ENCODE measurements around the gene ENTPD5. TPM values are rescaled to one million over a fixed set of nuclear protein-coding genes. Genes with fewer than 3 reads are reported as not detected.

The ENTPD5 gene
- total and polyA plus RNA-seq, 8 donors = 4.3 to 58.3 (median 10.8) TPM

DNA sequence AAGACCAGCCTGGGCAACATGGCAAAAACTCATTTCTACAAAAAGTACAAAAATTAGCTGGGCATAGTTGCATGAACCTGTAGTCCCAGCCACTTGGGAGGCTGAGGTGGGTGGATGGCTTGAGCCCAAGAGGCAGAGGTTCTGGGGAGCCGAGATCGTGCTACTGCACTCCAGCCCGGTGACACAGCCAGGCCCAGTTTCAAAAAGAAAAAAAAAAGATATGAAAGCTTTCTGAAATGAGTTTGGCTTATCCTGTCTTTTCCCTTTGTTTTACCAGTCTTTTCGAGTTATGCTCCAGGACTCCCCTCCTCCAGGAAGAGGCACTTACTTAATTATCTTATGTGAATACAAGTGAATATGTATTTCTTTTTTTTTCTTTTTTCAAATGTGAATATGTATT is 3.3 kb upstream of the ENTPD5 start:
- no peak overlapping the region for H3K27ac ChIP-seq
- TF ChIP-seq POLR2AphosphoS5 (IDR thresholded peaks at IDR 0.05) = no peak
- H3K27me3 ChIP-seq = no peaks in the 10 kb centered on the region
- no peaks in the 10 kb centered on the region for H3K9me3 ChIP-seq
- peaks cover 6 to 23% (median 17%) of the 10 kb centered on the region in 4 donors for H3K4me1 ChIP-seq
- no peak for DNase-seq
- intact Hi-C loops (cut with DNase I; ENCODE audit: low total_unique reads) = no loop called here
- H3K4me3 ChIP-seq = no peak overlapping the region
- 88 to 91% (median 91%) methylated on average over 4 of the region's 4 CpGs for WGBS, 5 donors
- no peaks in the 10 kb centered on the region for H3K36me3 ChIP-seq

DNA sequence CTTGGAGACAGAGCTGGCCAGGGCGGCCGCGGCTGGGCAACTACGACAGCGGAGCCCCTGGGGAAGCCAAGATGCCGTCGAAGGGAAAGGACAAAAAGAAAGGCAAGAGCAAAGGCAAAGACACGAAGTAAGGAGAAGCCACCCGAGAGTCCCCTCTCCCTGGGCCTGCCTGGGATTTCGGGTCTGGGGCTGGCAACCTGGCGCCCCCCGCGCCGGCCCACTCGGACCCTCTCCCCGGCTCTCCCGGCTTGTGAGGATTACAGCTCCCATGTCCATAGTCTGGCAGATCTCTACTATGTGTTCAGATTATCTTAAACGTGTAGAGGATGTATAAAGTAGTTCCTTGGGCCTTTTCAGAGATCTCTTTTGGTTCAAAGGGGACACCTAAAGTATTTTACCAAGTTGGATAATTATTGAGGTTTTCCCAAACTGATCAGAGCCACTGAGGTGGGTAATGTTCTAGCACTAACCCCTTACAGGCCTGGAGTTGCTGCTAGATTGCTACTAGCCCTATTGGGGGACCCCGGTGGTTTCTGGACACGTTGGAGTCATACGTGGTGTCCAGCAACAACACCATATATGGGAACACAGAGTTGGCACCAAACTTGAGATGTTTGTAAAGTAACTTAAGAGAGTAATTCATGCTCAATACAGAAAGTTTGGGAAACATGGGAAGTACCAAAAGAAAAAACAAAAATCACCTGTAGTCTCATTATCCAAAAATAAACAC is 485 bp upstream of the ENTPD5 start:
- H3K36me3 ChIP-seq = no peaks in the 10 kb centered on the region
- no peaks in the 10 kb centered on the region for H3K9me3 ChIP-seq
- DNase-seq = peak in 1 of 2 donors; percentile 83
- no peak for TF ChIP-seq POLR2A (IDR thresholded peaks at IDR 0.05)
- TF ChIP-seq, protein P1, sequence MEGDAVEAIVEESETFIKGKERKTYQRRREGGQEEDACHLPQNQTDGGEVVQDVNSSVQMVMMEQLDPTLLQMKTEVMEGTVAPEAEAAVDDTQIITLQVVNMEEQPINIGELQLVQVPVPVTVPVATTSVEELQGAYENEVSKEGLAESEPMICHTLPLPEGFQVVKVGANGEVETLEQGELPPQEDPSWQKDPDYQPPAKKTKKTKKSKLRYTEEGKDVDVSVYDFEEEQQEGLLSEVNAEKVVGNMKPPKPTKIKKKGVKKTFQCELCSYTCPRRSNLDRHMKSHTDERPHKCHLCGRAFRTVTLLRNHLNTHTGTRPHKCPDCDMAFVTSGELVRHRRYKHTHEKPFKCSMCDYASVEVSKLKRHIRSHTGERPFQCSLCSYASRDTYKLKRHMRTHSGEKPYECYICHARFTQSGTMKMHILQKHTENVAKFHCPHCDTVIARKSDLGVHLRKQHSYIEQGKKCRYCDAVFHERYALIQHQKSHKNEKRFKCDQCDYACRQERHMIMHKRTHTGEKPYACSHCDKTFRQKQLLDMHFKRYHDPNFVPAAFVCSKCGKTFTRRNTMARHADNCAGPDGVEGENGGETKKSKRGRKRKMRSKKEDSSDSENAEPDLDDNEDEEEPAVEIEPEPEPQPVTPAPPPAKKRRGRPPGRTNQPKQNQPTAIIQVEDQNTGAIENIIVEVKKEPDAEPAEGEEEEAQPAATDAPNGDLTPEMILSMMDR (IDR thresholded peaks at IDR 0.05) = no peak
- no peak for TF ChIP-seq EP300 (IDR thresholded peaks at IDR 0.05)
- TF ChIP-seq POLR2AphosphoS5 (IDR thresholded peaks at IDR 0.05) = no peak
- peak overlapping the region; percentile 64 to 76 (median 72) for H3K4me3 ChIP-seq
- WGBS, 5 donors = 2 to 5% (median 3%) methylated on average over 18 to 21 of the region's 21 CpGs
- peaks cover 6 to 23% (median 18%) of the 10 kb centered on the region in 4 donors for H3K4me1 ChIP-seq
- H3K27me3 ChIP-seq = no peaks in the 10 kb centered on the region
- H3K27ac ChIP-seq = peak overlapping the region; percentile 92 to 99 (median 97)
- intact Hi-C loops (cut with DNase I; ENCODE audit: low total_unique reads) = no loop called here

DNA sequence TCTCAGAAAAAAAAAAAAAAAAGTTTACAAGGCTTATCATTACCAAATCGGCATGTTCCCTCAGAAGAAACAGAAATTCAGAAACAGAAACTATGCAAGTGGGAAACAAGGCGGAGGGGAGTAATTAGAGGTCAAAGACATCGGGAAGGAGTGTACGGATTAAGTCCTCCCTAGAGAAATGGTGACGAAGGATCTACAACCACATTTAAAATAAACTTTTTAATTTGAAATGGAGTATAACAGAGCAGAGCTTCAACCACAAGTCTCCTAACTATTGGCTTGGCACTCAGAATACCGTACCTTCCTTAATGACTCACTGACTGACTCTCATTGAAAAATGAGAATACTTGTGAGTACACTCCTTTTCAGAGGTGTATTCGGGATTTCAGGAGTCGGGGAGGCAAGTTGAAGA is 908 bp downstream of the ENTPD5 start:
- intact Hi-C loops (cut with DNase I; ENCODE audit: low total_unique reads) = no loop called here
- H3K27me3 ChIP-seq = no peaks in the 10 kb centered on the region
- no peak for TF ChIP-seq EP300 (IDR thresholded peaks at IDR 0.05)
- DNase-seq = no peak
- peaks cover 6 to 23% (median 21%) of the 10 kb centered on the region in 4 donors for H3K4me1 ChIP-seq
- H3K9me3 ChIP-seq = no peaks in the 10 kb centered on the region
- H3K4me3 ChIP-seq = peak overlapping the region; percentile 64 to 76 (median 72)
- H3K27ac ChIP-seq = peak overlapping the region; percentile 92 to 99 (median 97)
- WGBS, 5 donors = 2 to 4% (median 2%) methylated on average over 8 of the region's 8 CpGs
- peaks cover 0 to 5% (median 0%) of the 10 kb centered on the region in 4 donors for H3K36me3 ChIP-seq

DNA sequence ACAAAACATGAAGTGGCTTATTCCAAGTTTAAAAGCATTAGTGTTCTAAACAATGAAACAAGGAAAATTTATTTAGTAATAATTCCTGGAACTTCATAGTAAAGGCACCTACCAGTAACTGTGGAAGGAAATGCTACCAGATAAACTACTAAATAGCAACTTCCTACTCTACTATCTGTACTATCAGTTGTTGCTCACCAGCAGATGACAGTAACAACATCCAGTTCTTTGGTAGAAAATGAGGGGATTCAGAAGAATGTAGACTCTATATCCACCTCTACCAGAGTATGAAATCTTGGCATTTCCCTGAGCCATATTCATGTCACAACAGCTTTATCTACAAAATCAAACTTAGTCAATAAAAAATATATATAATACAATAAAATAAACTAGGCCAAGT is 3.1 kb downstream of the ENTPD5 start:
- H3K27ac ChIP-seq = peak overlapping the region in 1 of 5 donors; percentile 10
- intact Hi-C loops (cut with DNase I; ENCODE audit: low total_unique reads) = no loop called here
- no peak overlapping the region for H3K4me3 ChIP-seq
- H3K27me3 ChIP-seq = no peaks in the 10 kb centered on the region
- H3K9me3 ChIP-seq = no peaks in the 10 kb centered on the region
- TF ChIP-seq POLR2AphosphoS5 (IDR thresholded peaks at IDR 0.05) (no peak), POLR2A (IDR thresholded peaks at IDR 0.05) (no peak), EP300 (IDR thresholded peaks at IDR 0.05) (no peak)
- TF ChIP-seq, protein P1 (IDR thresholded peaks at IDR 0.05) = no peak
- no peak for DNase-seq
- peaks cover 6 to 23% (median 21%) of the 10 kb centered on the region in 4 donors for H3K4me1 ChIP-seq
- peaks cover 0 to 16% (median 11%) of the 10 kb centered on the region in 4 donors for H3K36me3 ChIP-seq

DNA sequence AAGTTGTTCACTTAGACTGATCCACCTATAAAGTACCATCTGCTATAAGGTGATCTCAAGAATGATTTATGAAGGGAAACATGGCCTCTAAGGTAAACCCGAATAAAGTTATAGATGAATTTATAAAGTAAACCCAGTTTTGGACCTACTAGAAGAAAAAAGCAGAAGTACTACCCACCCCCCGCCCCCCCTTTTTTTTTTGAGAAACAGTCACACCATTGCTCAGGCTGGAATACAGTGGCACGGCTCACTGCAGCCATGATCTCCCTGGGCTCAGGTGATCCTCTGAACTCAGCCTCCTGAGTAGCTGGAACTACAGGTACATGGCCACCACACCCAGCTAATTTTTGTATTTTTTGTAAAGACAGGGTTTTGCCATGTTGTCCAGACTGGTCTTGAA is 3.9 kb downstream of the ENTPD5 start:
- 58 to 90% (median 86%) methylated on average over 3 of the region's 3 CpGs for WGBS, 5 donors
- no peak overlapping the region for H3K27ac ChIP-seq
- H3K4me1 ChIP-seq = peaks cover 6 to 20% (median 17%) of the 10 kb centered on the region in 4 donors
- DNase-seq = no peak
- H3K27me3 ChIP-seq = no peaks in the 10 kb centered on the region
- intact Hi-C loops (cut with DNase I; ENCODE audit: low total_unique reads) = no loop called here
- H3K4me3 ChIP-seq = no peak overlapping the region
- TF ChIP-seq EP300 (IDR thresholded peaks at IDR 0.05) (no peak), POLR2A (IDR thresholded peaks at IDR 0.05) (no peak), POLR2AphosphoS5 (IDR thresholded peaks at IDR 0.05) (no peak)
- TF ChIP-seq, protein P1 (IDR thresholded peaks at IDR 0.05) = no peak
- peaks cover 0 to 24% (median 18%) of the 10 kb centered on the region in 4 donors for H3K36me3 ChIP-seq
- H3K9me3 ChIP-seq = no peaks in the 10 kb centered on the region

Data from stomach (tissue), 9 donors.